Endothelial cell (in vitro differentiated cells): ENCODE measurements around the gene CARD10. TPM values are rescaled to one million over a fixed set of nuclear protein-coding genes. Genes with fewer than 3 reads are reported as not detected.
A peak's percentile ranks its signal among the peaks of the same experiment; 100 is the strongest.

ENCODE experiments used
- DNase-seq: peaks from one replicate; pipeline ENCODE4 v3.0.0; 2021; ENCODE audit warnings: low spot score
- H3K27ac Mint-ChIP-seq: one replicate; pipeline ENCODE4 v1.8.0; 2021; ENCODE audit warnings: mixed read lengths, inconsistent platforms; ENCODE audit not compliant: unreplicated experiment
- H3K27me3 Mint-ChIP-seq: one replicate; pipeline ENCODE4 v1.8.0; 2021; ENCODE audit warnings: mild to moderate bottlenecking, moderate library complexity, mixed read lengths, inconsistent platforms; ENCODE audit not compliant: unreplicated experiment
- H3K36me3 Mint-ChIP-seq: one replicate; pipeline ENCODE4 v1.8.0; 2021; ENCODE audit warnings: mild to moderate bottlenecking, low read depth, mixed read lengths, inconsistent platforms; ENCODE audit not compliant: unreplicated experiment
- H3K4me1 Mint-ChIP-seq: one replicate; pipeline ENCODE4 v1.8.0; 2021; ENCODE audit warnings: mild to moderate bottlenecking, mixed read lengths, inconsistent platforms; ENCODE audit not compliant: unreplicated experiment
- H3K4me3 Mint-ChIP-seq: one replicate; pipeline ENCODE4 v1.8.0; 2021; ENCODE audit warnings: mild to moderate bottlenecking, mixed read lengths, inconsistent platforms; ENCODE audit not compliant: unreplicated experiment
- H3K9me3 Mint-ChIP-seq: one replicate; pipeline ENCODE4 v1.8.0; 2021; ENCODE audit warnings: mixed read lengths, inconsistent platforms; ENCODE audit not compliant: unreplicated experiment
- total RNA-seq: library from RNA; stranded (reverse); fragmentation: NEBNext Ultra II Directional; extraction: Animal tissue kit (Norgen Biotek cat#: 25700); gene quantifications from one replicate; pipeline ENCODE4 v1.2.1, GENCODE V29; 2021; ENCODE audit not compliant: unreplicated experiment
- TF ChIP-seq, protein P1 (sequence below): fragments of 200-600 bp; sonication (generic); IDR thresholded peaks from one replicate; pipeline ENCODE4 v1.5.0; 2021; ENCODE audit warnings: antibody characterized with exemption; ENCODE audit not compliant: unreplicated experiment

CARD10 gene
- total RNA-seq, 1 donor from 2014 or later: 26.0 TPM

DNA sequence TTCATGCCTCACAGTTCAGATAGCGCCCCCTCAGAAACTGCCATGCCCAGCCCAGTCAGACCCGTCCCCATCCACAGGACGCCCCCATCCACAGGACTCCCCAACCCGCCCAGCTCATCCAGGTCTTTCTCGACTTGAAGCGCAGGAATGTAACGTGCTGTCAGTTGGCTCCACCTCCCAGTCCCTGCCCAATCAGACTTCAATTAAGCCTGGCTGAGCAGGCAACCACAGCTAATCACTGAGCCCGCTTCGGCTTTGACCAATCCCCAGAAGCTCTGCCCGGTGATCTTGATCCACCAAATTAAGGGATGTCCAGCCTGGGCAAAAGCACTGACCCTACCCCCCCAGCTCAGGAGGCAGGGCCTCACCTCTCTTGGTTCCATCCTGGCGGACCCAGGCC is 22.6 kb downstream of the CARD10 start:
- H3K27me3 Mint-ChIP-seq: peaks cover 6% of the 10 kb centered on the region
- DNase-seq: no peak
- H3K4me3 Mint-ChIP-seq: peak overlapping the region; percentile 25
- H3K27ac Mint-ChIP-seq: peak overlapping the region; percentile 64
- H3K4me1 Mint-ChIP-seq: peaks cover 14% of the 10 kb centered on the region
- no peaks in the 10 kb centered on the region for H3K9me3 Mint-ChIP-seq
- TF ChIP-seq, protein P1, sequence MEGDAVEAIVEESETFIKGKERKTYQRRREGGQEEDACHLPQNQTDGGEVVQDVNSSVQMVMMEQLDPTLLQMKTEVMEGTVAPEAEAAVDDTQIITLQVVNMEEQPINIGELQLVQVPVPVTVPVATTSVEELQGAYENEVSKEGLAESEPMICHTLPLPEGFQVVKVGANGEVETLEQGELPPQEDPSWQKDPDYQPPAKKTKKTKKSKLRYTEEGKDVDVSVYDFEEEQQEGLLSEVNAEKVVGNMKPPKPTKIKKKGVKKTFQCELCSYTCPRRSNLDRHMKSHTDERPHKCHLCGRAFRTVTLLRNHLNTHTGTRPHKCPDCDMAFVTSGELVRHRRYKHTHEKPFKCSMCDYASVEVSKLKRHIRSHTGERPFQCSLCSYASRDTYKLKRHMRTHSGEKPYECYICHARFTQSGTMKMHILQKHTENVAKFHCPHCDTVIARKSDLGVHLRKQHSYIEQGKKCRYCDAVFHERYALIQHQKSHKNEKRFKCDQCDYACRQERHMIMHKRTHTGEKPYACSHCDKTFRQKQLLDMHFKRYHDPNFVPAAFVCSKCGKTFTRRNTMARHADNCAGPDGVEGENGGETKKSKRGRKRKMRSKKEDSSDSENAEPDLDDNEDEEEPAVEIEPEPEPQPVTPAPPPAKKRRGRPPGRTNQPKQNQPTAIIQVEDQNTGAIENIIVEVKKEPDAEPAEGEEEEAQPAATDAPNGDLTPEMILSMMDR: no peak
- peaks cover 22% of the 10 kb centered on the region for H3K36me3 Mint-ChIP-seq

DNA sequence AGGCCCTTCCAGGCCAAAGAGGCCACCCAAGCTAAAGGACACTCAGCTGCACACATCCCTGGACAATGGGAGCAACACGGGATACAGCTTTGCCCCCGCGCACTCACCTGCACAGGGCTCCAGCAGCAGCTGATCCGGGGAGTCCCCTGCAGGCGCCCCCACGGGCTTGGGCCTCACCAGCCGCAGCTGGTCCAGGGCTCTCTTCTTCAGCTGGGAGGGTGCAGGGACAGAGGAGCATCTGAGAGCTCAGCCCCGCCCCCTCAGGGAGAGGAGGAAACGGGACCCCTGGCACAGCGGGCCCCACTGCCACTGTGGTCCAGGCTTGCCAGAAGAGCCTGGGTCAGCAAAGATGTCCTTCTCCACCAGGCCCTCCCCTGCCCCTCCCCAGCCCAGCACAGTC is 25.2 kb downstream of the CARD10 start:
- peaks cover 5% of the 10 kb centered on the region for H3K4me1 Mint-ChIP-seq
- H3K36me3 Mint-ChIP-seq: peaks cover 31% of the 10 kb centered on the region
- H3K27ac Mint-ChIP-seq: no peak overlapping the region
- H3K27me3 Mint-ChIP-seq: peaks cover 13% of the 10 kb centered on the region
- no peak for DNase-seq
- no peaks in the 10 kb centered on the region for H3K9me3 Mint-ChIP-seq
- H3K4me3 Mint-ChIP-seq: no peak overlapping the region
- TF ChIP-seq, protein P1: no peak

DNA sequence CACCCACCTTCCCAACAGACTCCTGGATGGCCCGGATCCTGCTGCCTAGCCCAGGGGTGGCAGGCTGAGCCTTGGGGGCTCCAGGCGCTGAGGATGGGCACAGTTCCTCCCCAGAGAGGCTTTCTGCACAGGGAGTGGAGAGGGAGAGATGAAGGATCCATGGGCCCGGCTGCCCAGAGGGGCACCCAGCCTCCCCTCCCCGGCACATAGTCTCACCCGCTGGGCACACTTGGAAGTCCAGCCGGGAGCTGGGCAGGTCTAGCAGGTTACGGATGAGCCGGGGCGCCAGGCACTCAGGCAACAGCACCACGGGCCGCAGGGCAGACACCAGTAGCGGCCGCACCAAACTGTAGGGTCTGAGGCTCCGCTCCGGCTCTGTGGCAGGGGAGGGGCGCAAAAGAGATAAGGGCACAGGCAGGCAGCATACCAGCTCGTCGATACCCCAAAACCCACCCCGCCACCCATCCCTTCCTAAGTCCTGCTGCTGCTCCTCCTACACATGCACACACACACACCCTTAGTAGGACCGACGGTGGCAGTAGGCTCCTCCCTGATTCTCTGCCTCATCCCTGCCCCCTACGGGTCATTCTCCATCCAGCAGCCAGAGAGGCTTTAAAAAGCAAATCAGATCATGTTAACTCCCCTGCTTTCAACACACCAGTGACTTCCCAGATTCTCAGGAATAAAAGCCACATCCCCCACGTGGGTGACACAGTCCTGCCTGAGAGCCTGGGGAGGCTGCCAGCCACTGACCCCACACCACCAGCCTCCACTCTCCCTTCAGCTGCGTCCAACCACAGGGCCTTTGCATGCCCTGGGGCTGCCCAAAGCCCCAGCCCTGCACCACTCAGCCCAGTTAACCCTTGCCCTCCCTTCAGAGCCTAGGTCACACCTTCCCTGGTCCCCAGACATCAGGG is 26.5 kb downstream of the CARD10 start:
- Mint-ChIP-seq H3K27me3 (peaks cover 13% of the 10 kb centered on the region), H3K4me1 (peaks cover 7% of the 10 kb centered on the region), H3K27ac (no peak overlapping the region), H3K4me3 (peak overlapping the region; percentile 71), H3K36me3 (peaks cover 30% of the 10 kb centered on the region), H3K9me3 (no peaks in the 10 kb centered on the region)
- peak; percentile 60 for DNase-seq
- TF ChIP-seq, protein P1: peak; percentile 42

DNA sequence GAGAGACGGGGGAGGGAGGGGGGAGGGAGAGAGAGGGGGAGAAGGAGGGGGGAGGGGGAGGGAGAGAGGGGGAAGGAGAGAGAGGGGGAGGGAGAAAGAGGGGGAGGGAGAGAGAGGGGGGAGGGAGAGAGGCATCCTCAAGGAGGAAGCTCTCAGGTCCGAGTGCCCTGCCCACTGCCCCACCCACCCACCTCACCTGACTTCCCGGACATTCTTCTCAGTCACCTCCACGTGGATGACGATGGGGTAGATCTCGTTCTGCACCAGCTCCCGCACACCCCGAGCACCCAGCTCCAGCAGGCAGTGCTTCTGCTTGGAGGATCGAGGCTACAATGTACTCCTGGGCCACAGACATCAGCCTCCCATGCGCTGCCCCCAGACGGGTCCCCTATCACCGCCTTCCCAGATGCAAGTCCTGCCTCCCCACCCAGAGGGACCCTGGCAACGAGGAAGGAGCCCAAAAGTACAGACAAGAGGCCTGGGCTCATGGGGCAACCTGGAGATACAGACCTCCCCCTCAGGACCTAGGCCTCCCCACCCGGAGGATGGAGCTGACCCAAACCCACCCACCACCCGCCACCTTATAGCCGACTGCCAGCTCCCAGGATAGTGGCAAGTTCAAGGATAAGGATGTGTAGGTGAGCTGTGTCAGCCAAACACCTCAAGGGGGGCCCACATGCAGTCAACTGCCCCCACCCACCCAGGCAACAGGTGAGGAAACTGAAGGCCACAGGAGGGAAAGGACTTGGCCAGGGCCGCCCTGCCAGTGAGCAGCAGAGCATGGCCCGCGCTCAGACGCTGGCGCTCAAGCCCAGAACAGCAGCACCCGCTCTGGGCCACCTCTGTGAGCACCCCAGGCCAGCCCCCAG is 27.4 kb downstream of the CARD10 start:
- peaks cover 16% of the 10 kb centered on the region for H3K27me3 Mint-ChIP-seq
- no peak for DNase-seq
- no peak overlapping the region for H3K4me3 Mint-ChIP-seq
- H3K4me1 Mint-ChIP-seq: peaks cover 15% of the 10 kb centered on the region
- TF ChIP-seq, protein P1: no peak
- no peak overlapping the region for H3K27ac Mint-ChIP-seq
- peaks cover 26% of the 10 kb centered on the region for H3K36me3 Mint-ChIP-seq
- no peaks in the 10 kb centered on the region for H3K9me3 Mint-ChIP-seq
